Psoas muscle (tissue), 8 donors: ENCODE data around the gene HOXD9. TPM values are rescaled to one million over a fixed set of nuclear protein-coding genes. Genes with fewer than 3 reads are reported as not detected.

Experiments
- ATAC-seq, 4 donors: fragments of 200-7000 bp; cut with Tn5 transposase; one replicate each; pipeline ENCODE4 v1.9.1; 2020; ENCODE audit warnings: moderate library complexity in 3 of 4, mild to moderate bottlenecking in 2 of 4
- DNase-seq, 2 donors: peaks; one replicate each; pipeline ENCODE4 v3.0.0-alpha.2; 2020
- H3K27ac ChIP-seq: fragments of 200-600 bp; one replicate; pipeline ENCODE4 v1.8.0; 2022
- H3K27me3 ChIP-seq, 3 donors: fragments of 200-600 bp in 1 of 3; one replicate each; pipeline versions ENCODE4 v1.6.1 to v1.8.0; 2013 to 2022; ENCODE audit warnings: low read length in 2 of 3, mild to moderate bottlenecking in 2 of 3, moderate library complexity in 1 of 3; ENCODE audit not compliant: insufficient read depth in 3 of 3
- H3K36me3 ChIP-seq, 2 donors: fragments of 200-600 bp in 1 of 2; one replicate each; pipeline versions ENCODE4 v1.6.1 to v1.8.0; 2013 to 2022; ENCODE audit warnings: low read depth in 1 of 2, mild to moderate bottlenecking in 1 of 2, moderate library complexity in 1 of 2; ENCODE audit not compliant: insufficient read depth in 1 of 2
- H3K4me1 ChIP-seq: fragments of 200-600 bp; one replicate; pipeline ENCODE4 v1.8.0; 2022
- H3K4me3 ChIP-seq: fragments of 200-600 bp; one replicate; pipeline ENCODE4 v1.8.0; 2022; ENCODE audit warnings: mild to moderate bottlenecking
- H3K9me3 ChIP-seq: fragments of 200-600 bp; one replicate; pipeline ENCODE4 v1.8.0; 2022
- WGBS, 3 donors: extraction: QIAGEN DNeasy Blood & Tissue Kit; methylation state at CpG; one replicate each; pipeline versions ENCODE4 v1.1.6 to v1.1.7; 2013; 5-methylcytosine and 5-hydroxymethylcytosine counted together
- intact Hi-C, 2 donors: fragments of 100-400 bp; cut with DNase I; formaldehyde crosslinking; loops; one replicate each; pipeline versions ENCODE4 v1.11.0 to v1.14.2; 2022
- long read RNA-seq, 2 donors: library from polyadenylated mRNA; unstranded; transcript quantifications; one replicate each; pipeline ENCODE4 v2.0.0, GENCODE V29; 2021
- polyA plus RNA-seq, 3 donors: library from polyadenylated mRNA; stranded (reverse); fragments of 200-250 nt; gene quantifications; one replicate each; pipeline ENCODE4 v1.2.3, GENCODE V29; 2013
- total RNA-seq, 4 donors: library from RNA; stranded (reverse); fragmentation: NEBNext Ultra II Directional in 2 of 4; extraction: Animal tissue kit (Norgen Biotek cat#: 25700) in 2 of 4; gene quantifications; one replicate each; pipeline versions ENCODE4 v1.2.1 to v1.2.4, GENCODE V29; 2021 to 2023
- TF ChIP-seq, protein P1 (sequence below): fragments of 200-600 bp; IDR thresholded peaks from one replicate; pipeline ENCODE4 v1.8.0; 2022; ENCODE audit warnings: antibody characterized with exemption
- donor health status: healthy with polysubstance abuse.
- donor health status: DM: no; HTN: no; CAD: no; lungs with moderate emphysema.
- donor health status: Bipolar disorder and iron deficiency.
- donor health status: healthy.
- donor health status: DM: yes; HTN: yes; CAD: no.
- donor health status: DM: no; HTN: no; CAD: no.
- donor health status: DM: no; HTN: no; CAD: no.
- donor health status: DM: yes; HTN: yes; CAD: no.

The HOXD9 gene
- 1 to 10 TPM in 2 of 4 donors, under 1 TPM in 2; 0.43 to 4.4 (median 2.4) TPM for total RNA-seq
- polyA plus RNA-seq = 1 to 10 TPM; 1.4 to 4.1 (median 1.7) TPM
- long read RNA-seq, donor 1, partial matches to known transcripts = 0 of 2 reads
- long read RNA-seq, donor 1, other reads (novel, unspliced or antisense) = 0 of 2 reads
- long read RNA-seq, donor 2, transcript HOXD9-201 (2 exons, 1,870 nt) = major isoform, 8 of 8 reads
- long read RNA-seq, donor 2, partial matches to known transcripts = 0 of 8 reads
- long read RNA-seq, donor 2, other reads (novel, unspliced or antisense) = 0 of 8 reads

- Histone ChIP-seq H3K27me3 (peaks cover 3 to 45% (median 27%) of the 10 kb centered on the region in 3 donors), H3K36me3 (no peaks in the 10 kb centered on the region), H3K4me3 (peak within 1 kb of the TSS; percentile 83), H3K4me1 (peaks cover 8% of the 10 kb centered on the region), H3K27ac (peak within 1 kb of the TSS; percentile 87), H3K9me3 (no peaks in the 10 kb centered on the region)
- peak; percentile 75 to 94 (median 90) for ATAC-seq
- DNase-seq = peak; percentile 72 to 87
- TF ChIP-seq, protein P1, sequence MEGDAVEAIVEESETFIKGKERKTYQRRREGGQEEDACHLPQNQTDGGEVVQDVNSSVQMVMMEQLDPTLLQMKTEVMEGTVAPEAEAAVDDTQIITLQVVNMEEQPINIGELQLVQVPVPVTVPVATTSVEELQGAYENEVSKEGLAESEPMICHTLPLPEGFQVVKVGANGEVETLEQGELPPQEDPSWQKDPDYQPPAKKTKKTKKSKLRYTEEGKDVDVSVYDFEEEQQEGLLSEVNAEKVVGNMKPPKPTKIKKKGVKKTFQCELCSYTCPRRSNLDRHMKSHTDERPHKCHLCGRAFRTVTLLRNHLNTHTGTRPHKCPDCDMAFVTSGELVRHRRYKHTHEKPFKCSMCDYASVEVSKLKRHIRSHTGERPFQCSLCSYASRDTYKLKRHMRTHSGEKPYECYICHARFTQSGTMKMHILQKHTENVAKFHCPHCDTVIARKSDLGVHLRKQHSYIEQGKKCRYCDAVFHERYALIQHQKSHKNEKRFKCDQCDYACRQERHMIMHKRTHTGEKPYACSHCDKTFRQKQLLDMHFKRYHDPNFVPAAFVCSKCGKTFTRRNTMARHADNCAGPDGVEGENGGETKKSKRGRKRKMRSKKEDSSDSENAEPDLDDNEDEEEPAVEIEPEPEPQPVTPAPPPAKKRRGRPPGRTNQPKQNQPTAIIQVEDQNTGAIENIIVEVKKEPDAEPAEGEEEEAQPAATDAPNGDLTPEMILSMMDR = no peak
- 0 to 1% (median 0%) methylated on average over 39 to 84 of the region's 84 CpGs for WGBS, 3 donors
- intact Hi-C loops = loop anchor here in 1 of 2 donors (5.0 kb wide), 1 partner anchor 1024 kb away; no protein-coding TSS in a partner anchor
Measured at GRCh38 chr2:176122683-176123410, at the start of gene HOXD9. Gene HOXD9, plus strand, starts transcription at chr2:176122719. Its CDS starts 50 bp downstream, at chr2:176122769.

DNA sequence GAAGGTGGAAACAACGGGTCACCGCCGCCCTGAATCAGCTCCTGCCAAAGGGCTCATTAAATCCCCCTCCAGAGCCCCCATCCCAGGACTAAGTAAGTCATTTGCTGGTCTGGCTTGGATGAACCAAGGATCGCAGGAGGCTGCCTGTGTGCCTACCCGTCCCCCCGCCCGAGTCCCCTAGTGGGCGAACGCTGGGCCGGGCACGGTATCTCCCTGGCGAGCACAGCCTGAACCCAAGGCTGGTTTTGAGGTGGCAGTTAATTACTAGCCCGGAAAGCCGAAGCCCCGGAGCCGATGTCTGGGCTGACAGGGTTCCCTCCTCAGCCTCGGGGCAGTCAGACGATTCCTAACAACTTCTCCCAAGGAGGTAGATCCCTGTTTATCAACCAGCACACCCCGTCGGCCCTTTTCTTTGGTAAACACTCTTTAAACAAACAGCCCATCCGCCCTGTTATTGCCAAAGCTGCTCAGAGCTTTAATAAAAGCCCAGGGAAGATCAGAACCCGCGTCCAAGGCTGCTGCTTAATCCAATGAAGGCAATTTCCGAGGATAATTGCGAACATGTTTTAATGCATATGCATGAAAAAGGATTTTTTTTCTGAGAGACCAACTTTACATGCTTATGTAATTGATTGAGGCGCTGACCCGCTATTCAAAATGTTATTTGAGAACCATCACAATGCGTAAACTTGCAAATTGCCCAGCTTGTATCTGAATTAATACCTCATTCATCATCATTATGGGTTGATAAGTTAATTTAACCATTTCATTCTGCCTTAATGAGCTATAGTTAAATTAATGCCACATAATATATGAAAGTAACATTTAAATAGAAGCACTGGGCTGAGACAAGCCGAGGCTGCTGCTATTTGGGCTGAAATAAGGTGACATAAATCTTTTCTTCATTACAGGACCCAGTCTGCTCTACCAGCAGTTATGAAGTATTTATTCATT is 49.3 kb upstream of the HOXD9 start:
- no peak overlapping the region for H3K27ac ChIP-seq
- no peaks in the 10 kb centered on the region for H3K36me3 ChIP-seq
- 8 to 11% (median 10%) methylated on average over 29 of the region's 29 CpGs for WGBS, 3 donors
- H3K4me3 ChIP-seq = no peak overlapping the region
- no peaks in the 10 kb centered on the region for H3K9me3 ChIP-seq
- peaks cover 9 to 100% (median 38%) of the 10 kb centered on the region in 3 donors for H3K27me3 ChIP-seq
- intact Hi-C loops = no loop called here
- TF ChIP-seq, protein P1 = no peak
- ATAC-seq (peak in 1 of 4 donors; percentile 49), DNase-seq (no peak)
- H3K4me1 ChIP-seq = peaks cover 4% of the 10 kb centered on the region

DNA sequence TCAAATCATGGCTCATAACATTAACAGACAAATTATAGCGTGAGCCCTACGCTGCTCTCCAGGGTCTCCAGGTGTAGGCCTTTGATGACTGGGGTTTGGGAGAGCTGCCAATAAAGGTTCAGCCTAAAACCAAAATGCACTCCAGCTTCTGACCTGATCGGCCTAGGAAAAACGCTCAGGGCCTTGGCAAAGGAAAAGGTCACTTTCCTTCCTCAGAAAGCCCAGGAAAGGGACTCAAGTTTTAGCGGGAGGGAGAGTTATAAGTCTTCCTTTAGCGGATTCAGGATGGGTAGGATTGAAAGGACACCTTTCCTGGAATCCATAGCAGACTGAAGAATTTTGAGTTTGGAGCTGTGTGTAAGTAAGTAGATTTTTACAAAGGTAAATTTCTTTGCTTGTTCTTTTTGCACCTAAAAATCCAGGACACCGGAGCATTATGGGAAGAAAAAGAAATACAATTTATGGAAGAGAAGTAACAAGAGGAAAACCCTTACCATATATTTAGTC is 47.5 kb upstream of the HOXD9 start:
- H3K4me1 ChIP-seq = peaks cover 6% of the 10 kb centered on the region
- ATAC-seq = no peak

DNA sequence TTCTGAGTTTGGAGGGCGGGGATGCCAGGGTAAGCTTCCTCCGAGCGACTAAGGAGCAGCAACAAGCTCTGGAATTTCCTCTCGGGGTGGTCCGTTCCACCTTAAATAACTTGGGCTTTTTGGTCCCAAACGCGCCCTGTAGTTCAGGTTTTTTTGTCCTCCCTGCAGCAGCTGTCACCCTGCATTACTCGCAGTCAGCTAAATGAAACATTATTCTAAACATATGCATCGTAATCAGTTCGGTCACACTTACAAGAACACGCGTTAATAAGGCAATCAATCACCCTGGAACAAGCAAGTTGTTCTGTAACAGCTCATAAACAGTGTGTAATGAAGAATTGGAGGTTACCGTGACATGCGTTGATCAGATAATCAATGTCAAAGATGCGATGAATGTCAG is 47.0 kb upstream of the HOXD9 start:
- TF ChIP-seq, protein P1 = no peak
- Histone ChIP-seq H3K9me3 (no peaks in the 10 kb centered on the region), H3K4me1 (peaks cover 8% of the 10 kb centered on the region), H3K4me3 (no peak overlapping the region), H3K27me3 (peaks cover 14 to 98% (median 42%) of the 10 kb centered on the region in 3 donors), H3K36me3 (no peaks in the 10 kb centered on the region), H3K27ac (no peak overlapping the region)
- DNase-seq (no peak), ATAC-seq (no peak)
- intact Hi-C loops = loop anchor here in 1 of 2 donors (5.0 kb wide), 1 partner anchor 37 kb away; no protein-coding TSS in a partner anchor
- WGBS, 3 donors = 11 to 15% (median 13%) methylated on average over 15 of the region's 15 CpGs

More for the DNA sequence above, 47.5 kb upstream of the HOXD9 start:
- Histone ChIP-seq H3K4me3 (no peak overlapping the region), H3K27ac (no peak overlapping the region), H3K9me3 (no peaks in the 10 kb centered on the region), H3K27me3 (peaks cover 14 to 100% (median 42%) of the 10 kb centered on the region in 3 donors), H3K36me3 (no peaks in the 10 kb centered on the region)
- intact Hi-C loops = loop anchor here in 1 of 2 donors (5.0 kb wide), 1 partner anchor 37 kb away; no protein-coding TSS in a partner anchor
- TF ChIP-seq, protein P1 = no peak
- DNase-seq = no peak
- 37 to 47% (median 46%) methylated on average over 7 of the region's 7 CpGs for WGBS, 3 donors
